ENCODE measurements around the gene HMCN2. TPM values are rescaled to one million over a fixed set of nuclear protein-coding genes. Genes with fewer than 3 reads are reported as not detected.

Gene HMCN2
- polyA plus RNA-seq, 1 of the 3 experiments (the other 2 are of a cell fraction) = 0.15 TPM

DNA sequence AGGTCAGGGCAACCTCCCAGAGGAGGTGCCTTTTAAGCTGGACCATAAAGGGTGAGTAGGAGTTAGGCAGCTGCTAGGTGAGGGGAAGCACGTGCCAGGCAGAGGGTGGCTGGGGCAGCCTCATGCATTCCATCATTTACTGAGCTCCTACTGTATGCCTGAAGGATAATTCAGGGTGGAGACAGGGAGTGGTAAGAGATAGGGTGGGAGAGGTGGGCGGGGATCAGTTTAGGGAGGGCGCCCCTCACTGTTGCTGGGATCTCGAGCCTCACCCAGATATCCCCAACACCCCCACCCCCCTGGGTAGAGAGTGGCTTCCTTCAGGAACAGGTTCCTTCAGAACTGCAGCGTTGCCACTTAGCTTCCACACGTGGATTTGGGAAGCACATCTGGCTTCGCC is 104.7 kb downstream of the HMCN2 start:
- TF ChIP-seq YY1 (IDR thresholded peaks at IDR 0.05; ENCODE audit: low read depth) (no peak), IRF3 (IDR thresholded peaks at IDR 0.05; ENCODE audit: low read depth, low read length) (no peak), CHD2 (IDR thresholded peaks at IDR 0.05; ENCODE audit: low read length, partially characterized antibody) (no peak), EZH2phosphoT487 (IDR thresholded peaks at IDR 0.05; ENCODE audit: borderline replicate concordance, low read depth) (no peak), NFIC (IDR thresholded peaks at IDR 0.05; ENCODE audit: borderline replicate concordance) (no peak), NRF1 (IDR thresholded peaks at IDR 0.05; ENCODE audit: low read depth, low read length) (no peak), PBX3 (IDR thresholded peaks at IDR 0.05) (no peak)
- TF ChIP-seq, protein P1, sequence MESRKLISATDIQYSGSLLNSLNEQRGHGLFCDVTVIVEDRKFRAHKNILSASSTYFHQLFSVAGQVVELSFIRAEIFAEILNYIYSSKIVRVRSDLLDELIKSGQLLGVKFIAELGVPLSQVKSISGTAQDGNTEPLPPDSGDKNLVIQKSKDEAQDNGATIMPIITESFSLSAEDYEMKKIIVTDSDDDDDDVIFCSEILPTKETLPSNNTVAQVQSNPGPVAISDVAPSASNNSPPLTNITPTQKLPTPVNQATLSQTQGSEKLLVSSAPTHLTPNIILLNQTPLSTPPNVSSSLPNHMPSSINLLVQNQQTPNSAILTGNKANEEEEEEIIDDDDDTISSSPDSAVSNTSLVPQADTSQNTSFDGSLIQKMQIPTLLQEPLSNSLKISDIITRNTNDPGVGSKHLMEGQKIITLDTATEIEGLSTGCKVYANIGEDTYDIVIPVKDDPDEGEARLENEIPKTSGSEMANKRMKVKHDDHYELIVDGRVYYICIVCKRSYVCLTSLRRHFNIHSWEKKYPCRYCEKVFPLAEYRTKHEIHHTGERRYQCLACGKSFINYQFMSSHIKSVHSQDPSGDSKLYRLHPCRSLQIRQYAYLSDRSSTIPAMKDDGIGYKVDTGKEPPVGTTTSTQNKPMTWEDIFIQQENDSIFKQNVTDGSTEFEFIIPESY (IDR thresholded peaks at IDR 0.05; ENCODE audit: borderline replicate concordance, low read depth) = no peak
- H3K4me1 ChIP-seq (ENCODE audit: control insufficient read depth in 1 of 2, insufficient read depth in 2 of 2, low read depth in 1 of 2, low read length in 1 of 2) = no peaks in the 10 kb centered on the region; a peak in 1 of 4 replicates
- DNase-seq = no peak
- WGBS (ENCODE audit: low lambda C conversion rate) = 61% methylated on average over 3 of the region's 7 CpGs
- H3K4me3 ChIP-seq (ENCODE audit: low read depth in 2 of 2, low read length in 1 of 2) = no peak overlapping the region
- H3K36me3 ChIP-seq (replicated peaks in 1 of 2; ENCODE audit: control insufficient read depth in 1 of 2, insufficient read depth in 2 of 2, low read length in 1 of 2) = no peaks in the 10 kb centered on the region
- no peaks in the 10 kb centered on the region for H4K20me1 ChIP-seq (ENCODE audit: insufficient read depth)
- H3K9ac ChIP-seq = no peak overlapping the region
- H3K9me3 ChIP-seq = no peaks in the 10 kb centered on the region
- ChIA-PET POLR2A (interaction anchor here (0.9 kb wide), 1 partner anchor 30 kb away, joined by 4 read pairs; no protein-coding TSS in a partner anchor), CTCF (interaction anchor here (1.0 to 1.9 kb wide), 5 partner anchors 26 to 127 kb away, joined by 3 to 5 read pairs (median 3); no protein-coding TSS in a partner anchor)
- no peaks in the 10 kb centered on the region for H3F3A ChIP-seq (replicated peaks; ENCODE audit: insufficient read depth)
- H3K79me2 ChIP-seq (ENCODE audit: insufficient read depth) = no peaks in the 10 kb centered on the region
- no peaks in the 10 kb centered on the region for H3K27me3 ChIP-seq (ENCODE audit: insufficient read depth)
- no peak overlapping the region for H3K4me2 ChIP-seq
- H3K27ac ChIP-seq (ENCODE audit: low read depth in 2 of 2, low read length in 1 of 2) = no peak overlapping the region
- no peaks in the 10 kb centered on the region for H3K9me2 ChIP-seq
- H2AFZ ChIP-seq (ENCODE audit: low read depth) = no peak overlapping the region

GRCh38 chr9:130371196-130371966 is 105.8 kb downstream of the HMCN2 start:
- 64% methylated on average over 3 of the region's 3 CpGs for WGBS (ENCODE audit: low lambda C conversion rate)
- no peaks in the 10 kb centered on the region for H3K36me3 ChIP-seq (replicated peaks in 1 of 2; ENCODE audit: control insufficient read depth in 1 of 2, insufficient read depth in 2 of 2, low read length in 1 of 2)
- no peaks in the 10 kb centered on the region for H3K27me3 ChIP-seq (ENCODE audit: insufficient read depth)
- H3F3A ChIP-seq (replicated peaks; ENCODE audit: insufficient read depth) = no peaks in the 10 kb centered on the region
- H3K4me2 ChIP-seq = no peak overlapping the region
- no peak overlapping the region for H2AFZ ChIP-seq (ENCODE audit: low read depth)
- H3K9me3 ChIP-seq = no peaks in the 10 kb centered on the region
- no peaks in the 10 kb centered on the region for H3K9me2 ChIP-seq
- H3K4me3 ChIP-seq (ENCODE audit: low read depth in 2 of 2, low read length in 1 of 2) = no peak overlapping the region
- ChIA-PET POLR2A (no interaction called here), CTCF (no interaction called here)
- H3K4me1 ChIP-seq (ENCODE audit: control insufficient read depth in 1 of 2, insufficient read depth in 2 of 2, low read depth in 1 of 2, low read length in 1 of 2) = no peaks in the 10 kb centered on the region; a peak in 1 of 4 replicates
- H4K20me1 ChIP-seq (ENCODE audit: insufficient read depth) = no peaks in the 10 kb centered on the region
- H3K27ac ChIP-seq (ENCODE audit: low read depth in 2 of 2, low read length in 1 of 2) = no peak overlapping the region
- no peak overlapping the region for H3K9ac ChIP-seq
- no peaks in the 10 kb centered on the region for H3K79me2 ChIP-seq (ENCODE audit: insufficient read depth)
- no peak for DNase-seq
- TF ChIP-seq ELF1 (IDR thresholded peaks at IDR 0.05) (no peak), EP300 (IDR thresholded peaks at IDR 0.05; ENCODE audit: borderline replicate concordance in 1 of 2, low read depth in 1 of 2, low read length in 1 of 2) (no peak), GATA2 (CRISPR knock-in tag; IDR thresholded peaks at IDR 0.05) (no peak), TCF12 (IDR thresholded peaks at IDR 0.05) (no peak), RCOR1 (IDR thresholded peaks at IDR 0.05; ENCODE audit: low read length) (no peak), MEF2A (IDR thresholded peaks at IDR 0.05; ENCODE audit: borderline replicate concordance, low read depth) (no peak), TAF1 (IDR thresholded peaks at IDR 0.05; ENCODE audit: borderline replicate concordance, low read depth, low read length) (no peak), SMC3 (IDR thresholded peaks at IDR 0.05; ENCODE audit: low read depth, low read length) (no peak)
- TF ChIP-seq, protein P2, sequence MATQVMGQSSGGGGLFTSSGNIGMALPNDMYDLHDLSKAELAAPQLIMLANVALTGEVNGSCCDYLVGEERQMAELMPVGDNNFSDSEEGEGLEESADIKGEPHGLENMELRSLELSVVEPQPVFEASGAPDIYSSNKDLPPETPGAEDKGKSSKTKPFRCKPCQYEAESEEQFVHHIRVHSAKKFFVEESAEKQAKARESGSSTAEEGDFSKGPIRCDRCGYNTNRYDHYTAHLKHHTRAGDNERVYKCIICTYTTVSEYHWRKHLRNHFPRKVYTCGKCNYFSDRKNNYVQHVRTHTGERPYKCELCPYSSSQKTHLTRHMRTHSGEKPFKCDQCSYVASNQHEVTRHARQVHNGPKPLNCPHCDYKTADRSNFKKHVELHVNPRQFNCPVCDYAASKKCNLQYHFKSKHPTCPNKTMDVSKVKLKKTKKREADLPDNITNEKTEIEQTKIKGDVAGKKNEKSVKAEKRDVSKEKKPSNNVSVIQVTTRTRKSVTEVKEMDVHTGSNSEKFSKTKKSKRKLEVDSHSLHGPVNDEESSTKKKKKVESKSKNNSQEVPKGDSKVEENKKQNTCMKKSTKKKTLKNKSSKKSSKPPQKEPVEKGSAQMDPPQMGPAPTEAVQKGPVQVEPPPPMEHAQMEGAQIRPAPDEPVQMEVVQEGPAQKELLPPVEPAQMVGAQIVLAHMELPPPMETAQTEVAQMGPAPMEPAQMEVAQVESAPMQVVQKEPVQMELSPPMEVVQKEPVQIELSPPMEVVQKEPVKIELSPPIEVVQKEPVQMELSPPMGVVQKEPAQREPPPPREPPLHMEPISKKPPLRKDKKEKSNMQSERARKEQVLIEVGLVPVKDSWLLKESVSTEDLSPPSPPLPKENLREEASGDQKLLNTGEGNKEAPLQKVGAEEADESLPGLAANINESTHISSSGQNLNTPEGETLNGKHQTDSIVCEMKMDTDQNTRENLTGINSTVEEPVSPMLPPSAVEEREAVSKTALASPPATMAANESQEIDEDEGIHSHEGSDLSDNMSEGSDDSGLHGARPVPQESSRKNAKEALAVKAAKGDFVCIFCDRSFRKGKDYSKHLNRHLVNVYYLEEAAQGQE (IDR thresholded peaks at IDR 0.05; ENCODE audit: low read depth, low read length) = no peak
